Nucleus accumbens (tissue), 56 donors: Measurements from ENCODE around the gene ZBTB8B.
"Not testable (repeated sequence)": the region's sequence is repeated elsewhere in the genome, so short reads cannot be mapped to it uniquely, and the experiment has no call there.

Experiments
- DNase-seq, 56 donors: peaks; one replicate each; lab custom pipeline; 2025; lab: John Stamatoyannopoulos, UW

The ZBTB8B gene

GRCh38 chr1:32464716-32465577, at the start of gene ZBTB8B:
Gene ZBTB8B, plus strand, starts transcription at chr1:32465072. Its CDS starts 5,553 bp downstream, at chr1:32470625.
- peak; percentile 13 to 92 (median 75) for DNase-seq

GRCh38 chr1:32421775-32422174, 43.1 kb upstream of the ZBTB8B start:
- DNase-seq: no peak

- peak in 12 of 56 donors; percentile 1 to 37 (median 7) for DNase-seq
Observed at GRCh38 chr1:32426489-32427255, 38.2 kb upstream of the ZBTB8B start.

- no peak for DNase-seq
Observed at GRCh38 chr1:32427264-32427963, 37.5 kb upstream of the ZBTB8B start.

- no peak for DNase-seq
Observed at GRCh38 chr1:32431736-32432400, 33.0 kb upstream of the ZBTB8B start.

- no peak for DNase-seq
Observed at GRCh38 chr1:32438136-32438535, 26.7 kb upstream of the ZBTB8B start.

- DNase-seq: not testable (repeated sequence)
Observed at GRCh38 chr1:32438777-32439176, 26.1 kb upstream of the ZBTB8B start.

- not testable (repeated sequence) for DNase-seq
Observed at GRCh38 chr1:32441467-32441866, 23.4 kb upstream of the ZBTB8B start.

GRCh38 chr1:32447469-32448185, 17.2 kb upstream of the ZBTB8B start:
- no peak for DNase-seq

GRCh38 chr1:32448186-32448772, 16.6 kb upstream of the ZBTB8B start:
- DNase-seq: peak in 40 of 56 donors; percentile 6 to 73 (median 28)

GRCh38 chr1:32448773-32449456, 16.0 kb upstream of the ZBTB8B start:
- no peak for DNase-seq

GRCh38 chr1:32449457-32449831, 15.4 kb upstream of the ZBTB8B start:
- DNase-seq: not testable (repeated sequence)

GRCh38 chr1:32454726-32455125, 10.1 kb upstream of the ZBTB8B start:
- DNase-seq: peak in 17 of 56 donors; percentile 1 to 68 (median 13)

- no peak for DNase-seq
Observed at GRCh38 chr1:32455958-32456357, 8.9 kb upstream of the ZBTB8B start.

GRCh38 chr1:32458798-32459197, 6.1 kb upstream of the ZBTB8B start:
- DNase-seq: not testable (repeated sequence)

- DNase-seq: not testable (repeated sequence)
Observed at GRCh38 chr1:32462977-32463376, 1.9 kb upstream of the ZBTB8B start.

GRCh38 chr1:32464191-32464715, 619 bp upstream of the ZBTB8B start:
- peak in 2 of 56 donors; percentile 2 to 49 for DNase-seq

GRCh38 chr1:32465578-32465933, 684 bp downstream of the ZBTB8B start:
- no peak for DNase-seq
